ENCODE results near the gene NELL1. TPM values are rescaled to one million over a fixed set of nuclear protein-coding genes. Genes with fewer than 3 reads are reported as not detected.

Gene NELL1
- total RNA-seq, 1 experiment from 2014 or later = not detected

GRCh38 chr11:21556926-21557325 lies 887.5 kb downstream of the NELL1 start:
- no peak for DNase-seq (ENCODE audit: low spot score)

- peak; percentile 3 for DNase-seq (ENCODE audit: low spot score)
Observed at GRCh38 chr11:21560466-21560975, 891.1 kb downstream of the NELL1 start.

- DNase-seq (ENCODE audit: low spot score) = peak; percentile 83
Observed at GRCh38 chr11:21561581-21561980, 892.2 kb downstream of the NELL1 start.

- no peak for DNase-seq (ENCODE audit: low spot score)
Observed at GRCh38 chr11:21564095-21564494, 894.7 kb downstream of the NELL1 start.

GRCh38 chr11:21564833-21565682 lies 895.7 kb downstream of the NELL1 start:
- peak; percentile 31 for DNase-seq (ENCODE audit: low spot score)

GRCh38 chr11:21566521-21567117 lies 897.2 kb downstream of the NELL1 start:
- DNase-seq (ENCODE audit: low spot score) = no peak

- peak; percentile 74 for DNase-seq (ENCODE audit: low spot score)
Observed at GRCh38 chr11:21567645-21568290, 898.4 kb downstream of the NELL1 start.

GRCh38 chr11:21572210-21572609 lies 902.8 kb downstream of the NELL1 start:
- DNase-seq (ENCODE audit: low spot score) = no peak

GRCh38 chr11:21582791-21583190 lies 913.4 kb downstream of the NELL1 start:
- no peak for DNase-seq (ENCODE audit: low spot score)

- DNase-seq (ENCODE audit: low spot score) = no peak
Observed at GRCh38 chr11:21588754-21589153, 919.4 kb downstream of the NELL1 start.

GRCh38 chr11:21602699-21603098 lies 933.3 kb downstream of the NELL1 start:
- DNase-seq (ENCODE audit: low spot score) = no peak

GRCh38 chr11:21603886-21604285 lies 934.5 kb downstream of the NELL1 start:
- no peak for DNase-seq (ENCODE audit: low spot score)

GRCh38 chr11:21604564-21604963 lies 935.2 kb downstream of the NELL1 start:
- no peak for DNase-seq (ENCODE audit: low spot score)

- DNase-seq (ENCODE audit: low spot score) = no peak
Observed at GRCh38 chr11:21612326-21612725, 942.9 kb downstream of the NELL1 start.

GRCh38 chr11:21614961-21615360 lies 945.6 kb downstream of the NELL1 start:
- no peak for DNase-seq (ENCODE audit: low spot score)

GRCh38 chr11:21615955-21616371 lies 946.6 kb downstream of the NELL1 start:
- DNase-seq (ENCODE audit: low spot score) = no peak

GRCh38 chr11:21622566-21622965 lies 953.2 kb downstream of the NELL1 start:
- no peak for DNase-seq (ENCODE audit: low spot score)

GRCh38 chr11:21622995-21623394 lies 953.6 kb downstream of the NELL1 start:
- no peak for DNase-seq (ENCODE audit: low spot score)
